ENCODE results near the gene ANKRD44.

ANKRD44 gene

DNA sequence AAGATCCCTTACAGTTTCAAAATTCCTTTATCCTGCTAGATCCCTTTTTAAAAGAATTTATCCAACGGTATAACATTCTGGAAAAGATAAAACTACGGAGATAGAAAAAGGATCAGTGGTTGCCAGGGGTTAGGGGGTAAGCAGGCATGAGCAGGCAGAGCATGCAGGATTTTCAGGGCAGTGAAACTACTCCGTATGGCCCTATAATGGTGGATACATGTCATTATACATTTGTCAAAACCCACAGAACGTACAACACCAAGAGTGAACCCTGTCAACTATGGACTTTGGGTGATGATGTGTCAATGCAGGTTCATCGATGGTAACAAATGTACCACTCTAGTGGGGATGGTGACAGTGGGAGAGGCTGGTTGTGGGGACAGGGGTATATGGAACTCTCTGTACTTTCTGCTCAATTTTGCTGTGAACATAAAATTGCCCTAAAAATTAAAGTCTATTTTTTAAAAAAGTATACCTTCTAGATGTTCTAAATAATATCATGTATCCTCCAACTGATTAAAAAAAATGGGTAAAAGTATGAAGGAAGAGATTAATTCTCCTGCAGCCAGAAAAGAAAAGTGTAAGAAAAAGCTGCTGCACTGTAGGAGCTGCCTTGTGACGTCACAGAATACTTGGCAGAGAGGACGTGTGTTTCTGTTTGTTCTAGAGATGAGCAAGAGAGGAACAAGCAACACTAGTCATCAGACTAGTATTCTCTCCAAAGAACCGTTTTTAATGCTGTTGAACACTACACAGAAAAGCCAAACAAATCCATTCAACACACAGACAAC is 23.6 kb downstream of the ANKRD44 start:
- DNase-seq = no peak

DNA sequence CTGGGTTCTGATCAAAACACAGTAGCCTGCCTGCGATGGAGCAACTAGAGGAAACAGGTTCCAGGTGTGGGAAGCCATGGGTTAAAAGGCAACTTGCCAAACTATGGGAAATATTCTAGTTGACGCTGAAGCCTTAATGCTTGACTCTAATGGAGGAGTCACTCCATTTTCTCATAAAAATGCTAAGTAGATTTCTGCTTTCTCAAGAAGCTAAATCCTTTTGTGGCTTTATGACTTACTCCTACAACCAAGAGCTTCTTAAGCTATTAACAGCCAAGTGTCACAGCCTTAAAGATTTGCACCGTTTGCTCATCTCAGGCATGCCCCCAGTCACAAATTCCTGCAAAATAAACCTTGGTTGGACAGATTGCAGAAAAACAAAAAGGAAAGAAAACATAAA is 25.2 kb downstream of the ANKRD44 start:
- DNase-seq = no peak

DNA sequence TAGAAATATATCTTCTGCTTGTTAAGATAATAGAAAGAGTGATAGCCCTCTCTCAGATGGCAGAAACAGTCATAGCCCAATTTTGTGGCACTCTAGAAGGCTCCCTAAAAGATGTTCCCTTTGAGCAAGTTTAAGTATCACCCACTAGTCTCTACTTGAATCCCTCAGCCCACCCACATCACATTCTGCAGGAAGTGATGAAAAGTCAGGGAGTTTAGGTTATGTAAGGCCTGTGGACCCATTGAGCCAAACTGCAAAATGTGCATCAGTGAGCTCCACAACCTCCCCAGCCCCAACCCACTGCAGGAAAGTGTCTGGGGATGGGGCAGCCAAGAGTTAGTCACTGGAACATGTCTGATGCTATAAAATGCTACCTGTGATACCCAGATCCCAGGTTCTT is 25.6 kb downstream of the ANKRD44 start:
- DNase-seq = no peak

DNA sequence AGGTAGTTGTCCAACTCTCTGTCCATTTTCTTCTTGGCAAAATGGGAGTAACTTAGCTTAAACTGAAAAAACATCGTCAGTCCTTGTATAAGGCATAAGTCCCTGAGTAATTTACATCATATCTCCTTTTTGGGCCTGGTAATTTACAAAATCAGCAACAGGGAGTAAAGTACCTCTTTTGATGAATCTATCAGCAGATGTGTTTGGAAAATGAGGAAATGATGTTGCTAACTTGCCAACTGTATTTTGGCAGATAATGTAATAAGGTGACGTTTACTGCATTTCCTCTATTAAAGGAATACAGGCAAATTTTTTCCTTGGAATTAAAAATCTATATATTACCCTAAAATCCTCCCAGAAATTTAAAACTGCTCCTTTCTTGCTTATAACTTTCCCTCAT is 29.2 kb downstream of the ANKRD44 start:
- DNase-seq = peak in 1 of 2 experiments; percentile 47

DNA sequence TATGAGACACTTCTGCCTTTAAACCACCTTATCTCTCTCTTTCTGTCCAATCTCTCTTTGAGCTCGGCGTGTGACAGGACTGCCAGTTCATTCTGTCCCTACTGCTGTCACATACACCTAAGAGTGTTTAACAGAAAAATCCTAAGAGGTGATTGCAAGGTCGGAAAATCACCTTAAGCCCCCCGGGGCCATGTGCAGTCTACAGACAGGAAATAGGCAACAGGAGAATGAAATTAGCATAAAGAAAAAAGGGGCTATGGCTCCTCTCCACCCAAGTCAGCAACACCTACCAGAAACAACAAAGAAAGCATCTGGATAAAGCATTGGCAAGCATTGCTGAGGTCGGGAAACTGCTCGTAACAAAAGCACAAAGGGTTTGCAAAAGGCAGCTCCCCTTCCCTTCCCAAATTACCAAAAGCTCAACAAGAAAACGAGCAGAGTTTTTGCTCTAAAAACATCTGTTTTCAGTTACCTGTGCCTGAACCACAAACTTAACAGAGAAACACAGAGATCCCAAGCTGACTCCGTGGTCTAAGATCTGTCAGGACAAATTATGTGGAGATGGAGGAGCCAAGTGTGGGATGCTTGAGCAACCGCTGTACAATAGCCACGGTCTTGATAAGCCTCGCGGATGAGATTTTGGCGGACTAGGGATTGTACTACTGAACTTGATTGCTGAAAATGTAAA is 30.4 kb downstream of the ANKRD44 start:
- DNase-seq = no peak

DNA sequence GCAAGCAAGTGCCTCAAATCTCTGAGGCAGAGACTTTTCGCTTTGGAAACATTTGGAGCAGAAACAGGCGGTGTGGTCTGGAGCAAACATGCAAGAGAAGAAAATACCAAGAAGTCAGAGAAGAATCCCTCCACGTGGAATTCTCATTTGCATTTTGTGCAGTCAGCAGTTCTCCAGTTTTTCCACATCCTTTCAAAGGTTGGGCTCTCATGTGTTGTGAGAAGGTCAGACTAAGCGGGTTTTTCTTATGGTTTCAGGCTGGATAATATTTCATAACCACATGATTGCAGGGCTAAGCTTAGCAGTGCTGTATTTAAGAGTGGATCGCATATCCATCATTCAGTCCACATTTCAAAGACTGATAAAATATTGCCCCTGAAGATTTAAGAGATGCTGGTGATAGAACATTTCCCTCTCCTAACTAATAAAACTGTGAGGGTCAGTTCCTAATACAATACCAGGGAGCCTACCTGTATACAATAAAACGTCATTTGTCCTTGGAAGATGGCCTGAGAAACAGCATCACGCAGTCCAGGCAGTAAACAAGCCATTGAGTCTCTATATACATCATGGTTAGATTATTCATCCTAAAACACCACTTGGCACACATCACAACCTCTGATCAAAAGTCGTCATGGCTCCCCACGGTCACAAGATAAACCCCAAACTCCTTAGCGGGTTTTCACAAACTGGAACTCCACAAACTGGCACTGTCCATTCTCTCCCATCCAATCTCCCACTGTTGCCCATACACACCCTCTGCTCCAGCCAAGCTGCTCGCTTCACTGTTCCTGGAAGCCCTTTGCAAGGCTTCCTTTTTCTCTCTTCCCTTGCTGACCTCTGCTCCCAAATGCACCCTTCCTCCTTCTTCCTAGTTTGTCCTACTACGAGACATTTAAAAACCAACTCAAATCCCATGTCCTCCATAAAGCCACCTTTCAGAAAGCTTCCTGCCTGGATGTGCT is 31.5 kb downstream of the ANKRD44 start:
- DNase-seq = no peak

DNA sequence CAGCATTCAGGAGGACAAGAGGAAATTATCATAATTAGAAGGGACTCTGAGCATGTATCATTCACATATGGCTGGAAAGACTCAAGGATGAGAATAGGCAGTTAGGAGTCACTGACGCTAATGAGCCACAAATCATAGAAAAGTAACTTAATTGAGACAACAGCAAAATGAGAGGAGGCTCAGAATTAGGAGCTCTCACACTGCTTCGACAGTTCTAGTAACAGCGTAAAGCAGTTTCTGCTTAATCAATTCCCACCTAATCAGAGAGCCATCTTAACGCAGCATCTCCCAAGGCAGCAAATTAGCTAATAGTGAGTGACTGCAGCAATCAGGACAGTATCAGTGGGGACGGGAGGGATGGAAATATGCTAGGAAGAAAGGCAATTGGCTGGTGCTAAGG is 32.8 kb downstream of the ANKRD44 start:
- DNase-seq = no peak

DNA sequence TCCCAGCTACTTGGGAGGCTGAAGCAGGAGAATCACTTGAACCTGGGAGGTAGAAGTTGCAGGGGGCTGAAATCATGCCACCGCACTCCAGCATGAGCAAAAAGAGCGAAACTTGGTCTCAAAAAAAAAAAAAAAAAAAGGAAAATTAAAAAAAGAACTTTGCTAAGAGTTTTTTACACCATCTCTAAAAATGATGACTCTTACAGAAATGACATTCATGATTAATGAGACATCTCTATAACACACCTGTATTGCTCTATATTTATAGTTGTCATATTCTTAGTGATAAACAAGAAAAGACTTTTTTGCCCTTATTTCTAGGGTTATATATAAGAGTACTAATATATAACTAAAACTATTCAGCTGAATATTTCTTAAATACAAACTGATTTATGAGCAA is 34.4 kb downstream of the ANKRD44 start:
- DNase-seq = no peak

DNA sequence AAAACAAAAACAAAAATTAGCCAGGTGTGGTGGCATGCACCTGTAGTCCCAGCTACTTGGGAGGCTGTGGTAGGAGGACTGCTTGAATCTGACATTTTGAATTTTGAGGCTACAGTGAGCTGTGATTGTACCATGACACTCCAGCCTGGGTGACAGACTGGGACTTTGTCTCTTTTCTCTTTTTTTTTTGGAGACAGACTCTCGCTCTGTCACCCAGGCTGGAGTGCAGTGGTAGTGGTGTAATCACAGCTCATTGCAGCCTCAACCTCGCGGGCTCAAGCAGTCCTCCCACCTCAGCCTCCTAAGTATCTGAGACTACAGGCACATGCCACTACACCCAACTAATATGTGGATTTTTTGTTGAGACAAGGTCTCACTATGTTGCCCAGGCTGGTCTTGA is 35.6 kb downstream of the ANKRD44 start:
- no peak for DNase-seq

DNA sequence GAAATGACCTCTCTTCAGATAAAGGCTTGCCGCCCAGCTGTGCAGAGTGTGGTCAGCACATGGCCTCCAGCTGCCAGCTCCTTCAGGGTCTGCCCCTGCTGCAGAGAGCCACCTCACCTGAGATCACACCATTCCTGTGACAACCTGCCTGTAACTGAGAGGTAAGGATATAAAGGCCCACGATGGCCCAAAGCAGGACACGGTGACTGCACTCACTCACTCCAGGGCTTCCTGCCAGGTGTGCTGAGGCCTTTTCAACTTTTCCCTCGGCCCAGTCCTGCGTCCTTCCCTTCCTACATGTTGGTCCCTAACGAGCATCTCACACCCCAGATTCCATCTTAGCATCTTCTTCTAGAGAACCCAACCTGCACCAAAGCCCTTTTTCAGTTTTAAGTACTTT is 36.2 kb downstream of the ANKRD44 start:
- no peak for DNase-seq

DNA sequence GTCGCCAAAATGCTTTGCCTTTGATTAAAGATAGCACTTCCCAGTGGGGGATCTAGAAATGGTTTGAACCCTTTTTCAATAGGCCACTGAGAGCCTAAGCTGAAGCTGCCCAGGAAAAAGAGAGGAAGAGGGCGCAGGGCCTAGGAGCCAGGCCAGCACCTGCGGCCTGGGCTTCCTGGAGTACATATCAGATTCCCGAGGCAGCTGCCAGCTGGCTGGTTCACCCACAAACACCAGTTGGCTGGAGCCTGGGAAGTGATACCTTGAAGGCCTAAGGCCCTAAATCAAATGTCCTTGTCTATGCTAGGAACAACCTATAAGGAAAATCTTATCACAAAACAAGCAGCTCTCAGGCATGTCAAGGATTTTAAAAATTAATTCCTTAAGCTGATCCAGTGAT is 37.1 kb downstream of the ANKRD44 start:
- DNase-seq = no peak

DNA sequence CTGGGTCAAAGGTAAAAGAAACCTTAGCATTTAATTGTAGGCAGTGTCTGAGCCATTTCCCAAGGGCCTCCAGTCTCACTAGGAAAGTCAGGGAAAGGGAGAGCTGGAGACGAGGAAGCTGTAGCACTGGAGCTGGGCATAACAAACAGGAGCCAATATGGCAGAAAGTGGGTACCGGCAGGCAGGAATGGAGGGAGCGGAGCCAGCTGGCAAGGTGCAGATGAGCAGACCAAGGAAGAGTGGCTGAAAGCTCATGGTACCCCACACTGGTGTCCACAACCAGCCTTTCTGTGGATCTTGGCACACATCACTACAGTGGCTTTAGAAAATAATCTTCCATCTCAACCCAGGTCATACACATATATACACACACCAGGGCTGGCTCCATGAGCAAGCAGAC is 40.0 kb downstream of the ANKRD44 start:
- DNase-seq = no peak

DNA sequence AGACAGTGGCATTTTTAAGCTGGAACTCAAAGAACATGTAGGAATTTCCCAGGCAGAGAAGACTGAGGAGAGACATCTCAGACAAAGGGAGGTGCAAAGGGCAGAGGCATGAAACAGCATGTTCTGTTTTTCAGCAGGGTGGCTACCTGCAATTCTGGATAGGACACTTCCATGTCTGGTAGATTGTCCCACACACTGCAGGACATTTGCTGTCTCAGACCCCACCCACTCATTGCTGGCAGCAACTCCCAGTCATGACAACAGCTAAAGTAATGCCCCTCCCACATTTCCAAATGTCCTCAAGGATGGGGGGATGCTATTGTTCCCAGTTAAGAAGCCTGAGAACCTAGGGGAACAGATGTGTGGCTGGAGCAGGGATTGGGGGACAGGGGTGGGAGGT is 40.8 kb downstream of the ANKRD44 start:
- DNase-seq = no peak

DNA sequence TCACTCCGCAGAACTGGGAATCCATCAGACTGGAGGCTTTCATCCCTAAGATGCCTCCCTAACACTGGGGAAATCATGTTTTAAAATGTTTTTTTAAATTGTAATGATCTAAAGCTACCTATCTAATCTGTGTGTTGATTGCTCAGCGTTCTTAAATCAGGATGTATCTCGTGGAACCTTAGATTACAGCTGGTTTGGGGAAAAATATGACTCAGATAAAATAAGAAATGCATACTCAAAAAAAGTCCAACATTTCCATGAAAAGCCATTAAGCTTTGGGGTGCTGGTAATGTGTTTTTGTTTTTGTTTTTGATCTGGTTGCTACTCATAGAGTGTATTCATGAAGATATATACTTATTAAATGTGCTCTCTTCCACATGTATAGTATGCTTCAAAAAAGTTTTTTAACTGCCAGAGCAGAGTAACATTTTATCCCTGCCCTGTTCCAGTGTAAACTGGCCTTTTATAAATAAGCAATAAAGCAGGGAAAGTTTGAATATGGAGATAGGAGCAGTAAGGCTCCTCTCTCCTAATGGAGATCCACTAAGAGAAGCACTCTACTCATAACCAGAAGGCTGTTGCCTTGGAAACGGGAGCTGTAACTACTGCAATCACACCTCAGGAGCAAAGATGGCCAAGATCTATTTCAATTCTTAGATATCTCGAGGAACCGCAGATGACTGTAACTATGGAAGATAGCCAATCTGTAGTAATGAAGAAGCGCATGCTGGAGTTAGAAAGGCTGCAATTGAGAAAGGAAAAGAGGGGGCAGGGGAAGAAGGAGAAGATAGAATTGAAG is 41.6 kb downstream of the ANKRD44 start:
- DNase-seq = no peak

DNA sequence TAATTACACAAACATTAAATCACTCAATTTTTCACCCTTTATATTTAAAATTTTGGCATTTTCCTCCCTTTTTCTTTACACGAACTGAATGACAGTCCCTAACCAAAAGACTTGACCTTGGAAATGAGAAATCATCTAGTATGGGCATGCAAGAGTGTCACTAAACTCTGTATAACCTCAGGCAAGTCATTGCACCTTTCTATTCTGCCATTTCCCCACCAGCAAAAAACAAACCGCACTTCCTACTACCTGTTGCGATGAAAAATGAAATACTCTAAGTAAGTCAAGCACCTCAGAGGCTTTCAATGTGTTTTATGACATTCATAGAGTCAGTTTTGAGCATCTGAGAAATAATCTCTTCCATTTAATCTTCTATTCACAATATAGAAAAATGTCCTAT is 44.1 kb downstream of the ANKRD44 start:
- no peak for DNase-seq

DNA sequence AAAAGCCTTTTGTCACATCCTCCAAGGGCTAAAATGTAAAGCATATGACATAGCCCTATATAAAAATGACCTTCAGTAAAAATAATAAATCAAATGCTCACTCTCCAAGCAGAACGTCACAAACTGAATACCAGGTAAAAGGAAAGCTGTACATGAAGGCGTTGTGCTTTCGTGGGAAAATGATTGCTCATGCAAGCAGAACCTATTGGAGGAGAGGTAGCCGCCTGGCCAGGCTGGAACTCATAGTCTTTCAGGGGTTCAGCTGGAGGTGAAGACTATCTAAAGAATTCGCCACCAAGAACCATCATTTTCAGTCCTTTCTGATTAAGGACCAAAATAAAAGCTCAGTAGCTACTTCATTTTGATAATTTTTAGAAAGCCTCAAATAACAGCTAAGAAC is 44.7 kb downstream of the ANKRD44 start:
- no peak for DNase-seq

DNA sequence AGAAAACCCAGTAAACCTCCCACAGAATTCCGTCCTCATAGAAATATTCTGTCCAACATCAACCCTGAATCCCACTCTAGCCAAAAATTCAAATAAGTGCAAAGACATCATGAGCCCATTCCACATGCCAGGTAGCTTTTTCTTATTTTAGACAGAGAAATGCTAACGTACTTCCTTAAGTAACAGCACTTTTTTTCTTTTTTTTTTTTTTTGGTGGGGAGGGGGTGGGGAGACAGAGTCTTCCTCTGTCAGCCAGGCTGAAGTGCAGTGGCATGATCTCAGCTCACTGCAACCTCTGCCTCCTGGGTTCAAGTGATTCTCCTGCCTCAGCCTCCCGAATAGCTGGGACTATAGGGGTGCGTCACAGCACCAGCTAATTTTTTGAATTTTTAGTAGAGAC is 45.5 kb downstream of the ANKRD44 start:
- DNase-seq = no peak

DNA sequence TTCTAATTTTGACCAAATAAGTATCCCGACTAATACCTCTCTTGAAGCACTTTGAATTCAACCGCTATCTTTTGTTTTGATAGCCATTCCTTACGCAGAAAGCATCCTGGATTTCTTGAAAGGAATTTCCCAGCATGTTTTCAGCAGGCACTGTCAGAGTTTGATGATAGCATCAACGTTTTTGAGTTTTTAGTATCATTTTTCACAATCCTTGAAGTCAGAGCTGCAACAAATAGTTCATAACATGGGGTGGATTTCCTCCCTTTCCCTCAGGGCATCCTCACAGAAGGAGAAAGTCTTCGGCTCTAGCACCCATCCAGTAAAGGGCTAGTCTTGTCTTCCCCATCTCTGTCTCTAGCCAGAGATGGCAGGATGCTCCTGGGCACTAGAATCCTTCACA is 46.2 kb downstream of the ANKRD44 start:
- no peak for DNase-seq

DNA sequence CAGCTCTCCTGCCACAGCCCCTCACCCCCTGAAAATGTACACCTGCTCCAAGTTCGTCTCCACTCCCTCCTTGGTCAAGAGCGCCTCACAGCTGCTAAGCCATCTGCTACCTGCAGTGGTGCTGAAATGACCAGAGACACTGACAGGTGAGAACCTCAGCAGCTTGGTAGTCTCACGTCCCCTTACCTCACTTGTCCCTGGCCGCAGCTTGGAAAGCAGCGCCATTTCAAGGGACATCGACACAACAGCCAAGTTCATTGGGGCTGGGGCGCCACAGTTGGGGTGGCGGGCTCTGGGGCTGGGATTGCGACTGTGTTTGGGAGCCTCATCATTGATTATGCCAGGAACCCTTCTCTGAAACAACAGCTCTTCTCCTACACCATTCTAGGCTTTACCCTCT is 47.5 kb downstream of the ANKRD44 start:
- no peak for DNase-seq

DNA sequence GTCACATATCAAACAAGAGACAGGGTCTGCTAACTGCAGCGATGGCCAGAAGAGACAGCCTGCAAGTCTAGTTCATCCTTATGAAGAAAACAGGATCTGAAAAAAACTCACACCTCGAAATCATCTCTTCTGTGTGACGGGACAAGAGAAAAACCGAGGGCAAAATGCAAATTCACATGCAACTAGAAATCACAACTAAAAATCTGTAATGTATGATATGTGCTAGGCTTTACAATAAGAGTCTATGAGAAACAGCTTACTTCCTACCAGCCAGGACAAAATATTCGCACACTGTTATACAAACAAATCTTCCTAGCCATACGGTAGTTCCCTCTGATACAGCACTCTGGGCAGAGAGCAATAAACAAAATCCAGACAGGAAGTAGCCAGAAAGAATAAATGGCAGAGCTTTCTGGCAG is 48.8 kb downstream of the ANKRD44 start:
- no peak for DNase-seq

DNA sequence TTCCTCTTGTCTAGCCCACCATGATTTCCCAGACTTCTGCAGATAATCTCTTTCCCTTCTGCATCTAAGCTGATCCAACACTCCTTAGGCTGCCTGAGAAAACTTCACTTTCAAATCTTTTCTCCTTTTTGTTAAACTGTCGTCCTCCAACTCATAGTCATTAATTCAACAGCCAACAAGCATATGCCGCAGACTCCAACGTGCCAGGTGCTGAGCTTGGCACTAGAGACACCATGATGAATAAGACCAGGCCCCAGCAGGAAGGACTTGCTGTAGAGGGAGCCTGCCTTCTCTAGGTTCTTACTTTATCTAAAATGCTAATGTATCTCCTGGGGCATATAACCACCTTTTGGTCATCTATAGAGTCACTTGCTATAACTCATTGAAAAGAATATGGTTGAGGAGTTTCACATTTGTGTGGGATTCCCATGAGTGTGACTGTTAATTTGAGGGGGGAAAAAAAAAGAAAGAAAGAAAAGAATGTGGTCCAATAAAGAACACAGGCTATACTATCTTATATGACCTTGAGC is 51.0 kb downstream of the ANKRD44 start:
- DNase-seq = no peak

DNA sequence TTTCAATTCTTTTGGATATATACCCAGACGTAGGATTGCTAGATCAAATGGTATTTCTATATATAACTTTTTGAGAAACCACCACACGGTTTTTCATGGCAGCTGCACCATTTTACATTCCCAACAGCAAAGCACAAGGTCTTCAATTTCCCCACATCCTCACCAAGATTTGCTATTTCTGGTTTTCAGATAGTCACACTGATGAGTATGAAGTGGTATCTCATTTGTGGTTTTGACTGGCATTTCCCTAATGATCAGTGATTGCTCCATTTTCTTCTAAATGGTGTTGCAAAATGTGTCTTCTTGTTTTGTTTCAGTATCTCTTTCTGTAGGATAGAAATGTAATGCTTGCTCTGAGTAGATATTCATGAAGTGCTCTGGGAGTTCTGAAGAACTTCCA is 52.0 kb downstream of the ANKRD44 start:
- DNase-seq = peak; percentile 63 to 74

Data from Kasumi-1 (cell line).